ENCODE measurements around the gene KLHL25.

Gene KLHL25

GRCh38 chr15:85711580-85712192 is 83.0 kb downstream of the KLHL25 start:
- no peak for DNase-seq

GRCh38 chr15:85710340-85710842 is 84.3 kb downstream of the KLHL25 start:
- peak; percentile 55 for DNase-seq

Measured in stimulated activated CD8-positive, alpha-beta memory T cell treated with anti-CD3 and anti-CD28 coated beads, Interleukin-4, amount 100 ng/mL, for 48 hours (primary cell).